GM21619 (cell line): ENCODE measurements around the gene MUL1.
A peak's percentile ranks its signal among the peaks of the same experiment; 100 is the strongest.
"Not testable (repeated sequence)": the region's sequence is repeated elsewhere in the genome, so short reads cannot be mapped to it uniquely, and the experiment has no call there.

Experiments
- ATAC-seq: cut with Tn5 transposase; IDR thresholded peaks from one replicate; pipeline ENCODE4 v1.9.1; 2021; ENCODE audit not compliant: unreplicated experiment

The MUL1 gene

DNA sequence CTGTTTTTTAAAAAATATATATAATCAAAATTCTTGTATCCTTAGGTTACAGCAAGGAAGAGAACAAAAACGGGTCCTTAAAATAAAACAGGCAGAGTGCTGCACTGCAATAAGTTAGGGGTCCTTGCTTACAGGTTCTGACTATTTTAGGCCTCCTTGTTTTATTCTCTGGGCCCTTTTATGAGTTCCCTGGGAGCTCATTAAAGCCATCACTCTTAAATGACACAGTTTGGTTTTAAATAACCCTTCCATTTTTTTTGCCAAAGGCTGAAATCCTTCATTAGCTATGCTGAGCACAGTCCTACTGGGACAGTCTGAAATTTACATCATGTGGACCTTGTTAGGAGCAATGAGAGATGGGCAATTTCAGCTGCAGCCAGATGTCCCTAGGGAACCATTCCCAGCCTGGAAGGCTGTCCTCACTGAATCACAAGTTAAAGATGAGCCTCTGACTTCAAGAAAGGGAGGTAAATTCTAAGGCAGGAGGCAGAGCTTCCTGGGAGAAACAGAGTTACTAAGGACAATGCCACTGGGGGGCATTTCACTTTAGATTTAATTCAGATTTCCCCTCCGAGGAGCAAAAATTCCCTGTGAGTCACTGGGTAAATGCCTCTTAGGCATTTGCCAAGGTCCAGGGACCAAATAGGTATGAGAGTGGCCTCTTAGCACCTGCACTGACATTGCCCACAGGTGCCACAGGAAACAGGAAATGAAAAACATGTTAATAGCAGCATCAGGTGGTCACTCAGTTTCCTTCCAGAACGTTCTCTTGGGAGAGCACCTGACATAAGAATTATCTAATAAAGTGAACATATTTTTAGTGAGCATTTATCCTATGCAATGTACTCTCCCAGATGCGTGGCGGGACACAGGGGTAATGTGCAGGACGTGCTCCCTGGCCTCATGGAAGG, 3.8 kb upstream of the MUL1 start:
- ATAC-seq: no peak

DNA sequence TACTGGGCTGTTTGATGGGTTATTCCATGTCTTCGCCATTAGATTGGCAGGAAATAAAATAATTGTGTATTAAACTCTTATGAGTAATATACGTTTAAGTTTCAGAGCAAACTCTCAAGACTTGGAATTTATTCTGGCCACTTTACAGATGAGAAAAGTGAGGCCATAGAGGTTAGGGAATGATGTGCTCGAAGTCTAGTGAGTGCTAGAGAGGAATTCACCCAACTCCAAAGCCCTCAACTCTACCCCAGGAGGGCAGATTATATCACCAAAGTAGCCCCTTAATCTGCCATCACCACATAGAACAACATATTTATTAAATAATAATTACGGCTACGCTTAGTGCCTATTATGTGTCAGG, 440 bp upstream of the MUL1 start:
- ATAC-seq: no peak

DNA sequence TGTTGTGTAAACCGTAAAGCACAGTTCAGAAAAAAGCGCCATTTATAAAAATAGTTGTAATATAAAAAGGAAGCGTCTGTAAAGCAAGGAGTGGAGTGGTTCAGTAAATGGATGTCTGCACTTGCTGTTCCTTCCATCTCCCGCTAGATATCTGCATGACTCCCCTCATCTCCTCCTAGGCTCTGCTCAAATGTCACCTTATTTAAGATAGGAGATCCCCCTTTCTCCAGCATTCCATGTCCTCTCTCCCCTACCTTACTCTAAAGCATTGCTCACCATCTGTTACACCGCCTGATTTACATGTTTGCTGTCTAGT, 745 bp downstream of the MUL1 start:
- ATAC-seq: peak; percentile 4

DNA sequence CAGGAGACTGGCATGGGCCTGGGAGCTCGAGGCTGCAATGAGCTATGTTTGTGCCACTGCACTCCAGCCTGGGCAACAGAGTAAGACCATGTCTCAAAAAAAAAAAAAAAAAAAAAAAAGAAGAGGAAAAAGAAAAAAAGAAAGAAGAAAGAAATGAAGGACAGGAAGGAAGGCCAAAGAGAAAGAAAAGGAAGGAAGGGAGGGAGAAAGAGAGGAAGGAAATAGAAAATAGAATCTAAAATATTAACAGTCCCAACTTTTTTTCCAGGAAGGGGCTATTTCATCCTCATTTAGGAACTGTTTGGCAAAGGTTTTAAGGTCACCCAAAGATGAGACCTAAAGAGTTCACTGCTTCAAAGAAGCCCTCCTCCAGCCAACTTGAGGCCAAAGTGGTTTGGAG, 2.5 kb downstream of the MUL1 start:
- ATAC-seq: no peak

DNA sequence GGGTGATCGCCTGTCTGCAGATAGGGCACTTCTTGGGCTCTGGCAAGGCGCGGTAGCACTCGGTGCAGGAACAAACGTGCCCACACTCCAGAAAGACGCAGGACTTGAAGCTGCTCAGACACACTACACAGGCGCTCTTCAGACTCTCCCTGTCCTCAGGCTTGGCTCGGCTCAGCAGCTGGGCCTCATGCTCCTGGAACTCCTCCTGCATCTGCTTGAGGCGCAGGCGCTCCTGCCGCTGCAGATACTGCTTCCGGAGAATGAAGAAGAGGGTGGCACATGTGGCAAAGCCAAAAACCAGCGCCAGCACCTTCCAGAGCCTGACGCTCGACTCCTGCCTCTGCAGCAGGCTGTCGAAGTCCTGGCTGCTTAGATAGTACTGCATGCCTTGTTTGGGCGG, 7.2 kb downstream of the MUL1 start:
- no peak for ATAC-seq

DNA sequence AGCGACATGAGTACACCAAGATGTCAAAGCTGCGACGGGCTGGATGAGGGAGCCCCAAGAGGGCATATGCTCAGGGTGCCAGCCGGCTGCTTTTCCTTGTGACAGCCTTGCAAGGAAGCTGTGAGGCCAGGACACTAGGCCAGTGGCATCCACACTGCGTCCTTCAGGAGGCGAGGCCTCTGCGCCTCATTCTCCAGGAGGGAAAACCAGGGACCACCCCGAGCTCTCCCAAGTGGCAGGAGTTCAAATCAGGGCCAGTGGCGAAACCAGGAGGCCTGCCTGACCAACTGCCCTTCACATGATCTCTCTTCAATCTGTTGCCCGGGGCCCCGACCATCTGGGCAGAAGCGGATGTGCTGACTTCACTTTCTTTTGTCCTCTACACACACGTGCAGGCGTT, 8.2 kb downstream of the MUL1 start:
- no peak for ATAC-seq

DNA sequence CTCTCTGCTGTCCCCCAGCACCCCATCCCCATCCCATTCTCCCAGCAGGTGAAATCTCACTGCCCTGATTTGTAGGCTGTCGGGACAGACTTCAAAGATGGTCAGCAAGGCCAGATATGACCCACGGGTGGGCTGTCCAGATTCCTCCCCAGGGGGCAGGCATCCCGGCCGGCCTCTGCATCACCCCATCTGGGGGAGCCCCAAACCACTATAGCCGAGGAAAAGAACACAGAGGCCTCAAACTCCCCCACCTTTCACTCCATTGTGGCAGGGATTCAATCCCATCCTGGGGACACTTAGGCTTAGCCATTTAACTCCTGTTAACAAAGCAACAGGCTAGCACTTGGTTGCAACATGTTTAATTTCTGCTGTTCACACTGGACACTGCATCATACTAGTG, 8.8 kb downstream of the MUL1 start:
- no peak for ATAC-seq

DNA sequence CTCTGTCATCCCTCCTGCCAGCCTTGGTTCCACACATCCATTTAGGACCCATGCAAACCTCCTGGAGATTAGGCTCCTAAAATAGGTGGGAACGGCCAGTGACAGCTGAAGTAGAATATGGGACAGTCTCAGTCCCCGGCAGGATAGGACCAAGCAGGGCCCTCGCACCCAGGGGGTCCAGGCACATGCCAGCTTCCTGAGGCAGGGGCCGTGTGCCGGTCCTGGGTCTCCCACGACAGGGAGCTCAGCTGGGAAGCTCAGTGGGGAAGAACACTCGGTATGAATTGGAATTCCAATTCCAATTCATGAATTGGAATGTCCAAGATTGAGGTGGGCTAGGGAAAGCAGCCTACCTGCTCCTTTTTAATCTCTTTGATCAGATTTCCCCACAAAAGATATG, 9.8 kb downstream of the MUL1 start:
- ATAC-seq: no peak

DNA sequence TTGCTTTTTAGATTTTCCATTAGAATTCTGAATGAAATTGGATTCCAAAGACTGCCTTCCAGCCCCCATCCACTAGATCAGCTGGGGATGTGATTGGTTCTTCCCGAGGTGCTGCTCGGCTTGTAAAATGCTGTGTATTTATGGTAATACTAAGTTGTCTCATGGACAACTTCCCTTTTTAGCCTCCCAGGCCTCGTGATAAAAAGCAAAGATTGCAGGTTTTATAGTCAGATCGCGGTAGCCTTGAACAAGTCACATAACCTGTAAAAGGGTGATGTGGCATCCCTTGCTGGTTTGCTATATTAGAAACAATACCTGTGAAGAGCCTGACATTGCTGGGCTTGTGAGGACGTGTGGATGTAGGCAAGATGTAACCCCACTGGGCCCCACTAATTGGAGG, 10.4 kb downstream of the MUL1 start:
- ATAC-seq: no peak

DNA sequence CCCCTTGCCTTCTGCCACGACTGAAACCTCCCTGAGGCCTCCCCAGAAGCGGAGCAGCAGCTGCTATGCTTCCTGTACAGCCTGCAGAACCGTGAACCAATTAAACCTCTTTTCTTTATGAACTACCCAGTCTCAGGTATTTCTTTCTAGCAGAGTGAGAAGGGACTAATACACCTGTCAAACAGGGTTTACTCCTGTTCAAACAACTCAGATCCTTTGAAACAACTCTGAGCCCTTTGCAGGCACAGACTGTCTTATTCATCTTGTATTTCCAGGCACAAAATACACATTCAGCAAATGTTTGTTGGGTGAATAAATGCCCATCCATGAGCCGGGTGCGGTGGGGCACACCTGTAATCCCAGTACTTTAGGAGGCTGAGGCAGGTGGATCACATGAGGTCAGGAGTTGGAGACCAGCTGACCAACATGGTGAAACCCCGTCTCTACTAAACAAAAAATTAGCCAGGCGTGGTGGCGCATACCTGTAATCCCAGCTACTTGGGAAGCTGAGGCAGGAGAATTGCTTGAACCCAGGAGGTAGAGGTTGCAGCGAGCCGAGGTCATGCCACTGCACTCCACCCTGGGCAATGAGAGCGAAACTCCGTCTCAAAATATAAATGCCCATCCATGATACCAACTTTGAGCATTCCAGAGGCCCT, 11.1 kb downstream of the MUL1 start:
- not testable (repeated sequence) for ATAC-seq

DNA sequence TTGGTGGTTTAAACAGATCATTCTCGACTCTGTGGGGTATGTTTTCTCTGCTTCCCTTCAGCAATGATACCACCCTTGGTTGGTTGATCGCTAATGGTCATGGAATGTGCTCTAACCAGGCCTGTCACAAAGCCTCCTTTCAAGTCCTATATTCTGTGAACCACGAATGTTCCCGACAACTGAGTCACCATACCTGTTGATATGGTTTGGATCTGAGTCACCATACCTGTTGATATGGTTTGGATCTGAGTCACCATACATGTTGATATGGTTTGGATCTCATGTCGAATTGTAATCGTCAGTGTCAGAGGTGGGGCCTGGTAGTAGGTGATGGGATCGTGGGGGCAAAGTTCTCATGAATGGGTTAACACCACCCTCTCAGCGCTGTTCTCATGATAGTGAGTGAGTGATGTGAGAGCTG, 11.7 kb downstream of the MUL1 start:
- no peak for ATAC-seq

DNA sequence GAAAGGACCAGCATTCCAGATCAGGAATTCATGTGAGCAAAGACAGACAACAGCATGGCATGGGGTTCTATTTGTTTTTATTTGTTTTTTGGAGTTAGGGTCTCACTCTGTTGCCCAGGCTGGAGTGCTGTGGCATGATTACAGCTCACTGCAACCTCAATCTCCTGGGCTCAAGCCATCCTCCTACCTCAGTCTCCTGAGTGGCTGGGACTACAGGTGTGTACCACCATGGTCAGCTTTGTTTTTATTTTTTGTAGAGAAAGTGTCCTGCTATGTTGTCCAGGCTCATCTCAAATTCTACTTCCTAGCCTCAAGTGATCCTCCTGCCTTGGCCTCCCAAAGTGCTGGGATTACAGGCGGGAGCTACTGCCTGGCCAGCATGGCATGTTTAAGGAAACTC, 12.3 kb downstream of the MUL1 start:
- no peak for ATAC-seq

DNA sequence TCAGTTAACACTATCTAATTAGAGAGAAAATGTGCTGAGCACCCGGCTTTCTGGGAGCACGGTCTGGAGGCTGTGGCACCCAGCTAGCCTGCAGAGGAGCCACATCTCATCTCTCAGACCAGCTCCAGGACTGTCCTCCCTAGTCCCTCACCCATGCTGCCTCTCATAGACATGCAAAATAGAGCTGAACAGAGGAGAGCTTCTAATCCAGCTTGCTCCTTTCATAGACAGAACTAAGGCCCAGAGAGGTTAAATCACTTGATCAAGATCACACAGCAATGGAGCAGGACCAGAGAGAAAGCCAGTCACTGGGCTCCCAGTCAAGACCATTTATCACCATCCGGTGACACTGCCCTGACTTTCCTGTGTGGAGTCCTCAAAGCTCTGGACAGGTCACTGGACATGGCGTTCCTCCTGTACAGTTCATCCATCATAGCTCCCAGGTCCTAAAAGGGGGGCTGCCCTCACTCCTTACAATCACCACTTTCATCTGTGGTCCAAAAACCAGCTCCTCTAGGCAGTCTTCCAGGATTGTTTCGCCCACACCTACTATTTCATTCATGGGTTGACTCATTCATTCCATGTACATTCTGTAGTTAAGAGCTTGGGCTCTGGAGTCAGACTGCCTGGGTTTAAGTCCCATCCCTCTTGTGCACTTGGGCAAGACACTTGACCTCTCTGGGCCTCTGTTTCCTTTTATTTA, 13.2 kb downstream of the MUL1 start:
- no peak for ATAC-seq

DNA sequence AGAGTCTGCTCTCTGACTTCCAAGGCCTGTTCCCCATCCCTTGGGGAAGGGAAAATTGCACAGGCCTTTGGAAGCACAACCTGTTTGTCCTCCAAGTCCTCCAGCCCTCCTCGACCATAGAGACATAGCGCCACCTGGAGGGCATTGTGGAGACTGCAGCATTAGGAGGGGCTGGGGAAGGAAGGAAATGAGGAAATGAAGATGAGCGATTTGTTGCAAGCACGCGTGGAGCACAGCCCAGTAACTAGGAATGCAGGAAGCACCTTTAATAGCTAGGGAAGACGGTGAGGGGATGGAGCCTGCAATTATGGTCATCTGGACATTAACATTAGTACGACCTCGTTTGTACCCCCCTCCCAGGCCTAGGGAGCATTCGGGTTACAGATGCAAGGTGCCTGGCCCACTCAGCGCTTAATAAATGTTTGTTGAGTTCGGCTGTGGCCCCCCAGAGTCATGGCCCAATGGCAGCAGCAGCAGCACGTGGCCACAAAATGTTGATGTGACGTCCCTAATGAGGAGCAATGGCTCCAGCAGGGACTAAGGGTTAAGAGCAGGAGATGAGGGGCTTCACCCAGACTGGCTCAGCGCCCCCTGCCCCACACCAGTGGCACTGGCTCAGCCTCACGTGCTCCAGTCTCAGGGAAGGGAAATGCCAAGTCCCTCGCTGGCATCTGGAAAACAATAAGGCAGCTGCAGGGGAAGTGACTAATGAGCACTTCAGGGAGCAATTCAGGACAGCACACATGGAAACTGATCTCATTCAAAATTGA, 13.9 kb downstream of the MUL1 start:
- no peak for ATAC-seq

DNA sequence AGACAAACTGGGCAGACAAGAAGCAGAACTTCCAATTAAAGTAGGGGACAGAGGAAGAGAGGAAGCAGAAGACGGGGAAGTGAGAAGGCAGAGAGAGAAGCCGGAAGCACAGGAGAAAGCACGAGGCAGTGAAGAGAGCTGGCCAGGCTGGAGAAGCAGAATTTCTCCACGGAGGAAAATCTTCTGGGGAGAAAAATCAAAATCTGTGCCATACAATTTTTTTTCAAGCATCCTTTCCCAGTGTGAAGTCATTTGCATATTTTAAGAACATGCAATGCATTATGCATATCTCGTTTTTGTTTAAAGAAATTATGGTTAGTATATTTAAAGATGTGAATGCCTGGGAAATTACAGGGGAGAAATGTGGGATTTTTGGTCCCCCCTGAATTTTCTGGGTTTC, 14.6 kb downstream of the MUL1 start:
- ATAC-seq: no peak

DNA sequence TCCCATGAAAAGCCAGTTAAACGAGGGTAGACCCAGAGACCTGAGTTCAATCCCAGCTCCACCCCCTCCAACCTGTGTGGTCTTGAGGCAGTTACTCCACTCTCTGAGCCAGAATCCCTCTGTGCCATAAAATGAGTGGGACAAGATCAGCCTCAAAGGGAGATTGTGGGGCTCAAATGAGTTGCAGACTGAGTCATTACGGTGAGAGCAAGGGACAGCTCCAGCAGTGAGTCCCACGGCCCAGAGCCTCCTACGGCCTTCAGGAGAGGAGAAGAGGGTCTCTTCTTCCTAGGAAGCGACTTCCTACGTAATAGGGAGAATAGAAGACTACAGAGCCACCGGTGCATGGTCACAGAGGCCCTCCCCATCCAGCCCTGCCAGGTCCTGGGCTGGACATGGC, 15.2 kb downstream of the MUL1 start:
- no peak for ATAC-seq

DNA sequence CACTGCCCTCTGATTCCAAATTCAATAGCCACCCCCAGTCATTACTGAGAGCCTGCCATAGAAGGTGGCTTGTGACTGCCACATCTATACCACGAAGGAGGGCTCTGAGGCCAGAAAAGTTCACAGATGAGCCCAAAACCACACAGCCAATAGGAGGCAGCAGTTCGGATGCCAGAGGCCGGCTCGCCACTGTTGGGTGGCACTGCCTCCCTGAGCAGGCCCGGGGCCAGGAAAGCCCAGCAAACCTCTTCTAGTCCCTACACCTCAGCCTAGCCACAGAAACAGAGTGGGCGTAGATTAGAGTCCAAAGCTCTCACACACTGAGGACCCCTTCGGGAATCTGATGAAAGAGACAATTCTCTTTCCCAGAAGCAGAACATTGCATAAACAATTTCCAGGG, 16.1 kb downstream of the MUL1 start:
- no peak for ATAC-seq

DNA sequence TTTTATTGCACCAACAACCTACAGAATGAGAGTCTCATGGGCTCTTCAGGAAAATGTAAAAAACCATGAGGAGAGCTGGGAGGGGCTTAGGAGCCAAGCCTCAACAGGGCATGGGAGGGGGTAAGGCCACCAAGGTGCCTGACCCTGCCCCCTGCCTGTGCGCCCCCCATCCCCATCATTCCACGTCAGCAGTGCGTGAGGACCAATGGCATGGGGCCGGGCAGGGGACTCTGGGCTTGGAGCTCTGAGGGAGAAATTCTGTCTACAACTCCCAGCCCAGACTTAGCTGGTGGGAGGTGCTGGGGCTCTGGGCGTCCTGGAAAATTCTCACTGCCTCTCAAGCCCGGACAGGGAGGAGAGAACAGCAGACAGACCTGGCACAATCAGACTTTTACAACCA, 16.8 kb downstream of the MUL1 start:
- no peak for ATAC-seq

DNA sequence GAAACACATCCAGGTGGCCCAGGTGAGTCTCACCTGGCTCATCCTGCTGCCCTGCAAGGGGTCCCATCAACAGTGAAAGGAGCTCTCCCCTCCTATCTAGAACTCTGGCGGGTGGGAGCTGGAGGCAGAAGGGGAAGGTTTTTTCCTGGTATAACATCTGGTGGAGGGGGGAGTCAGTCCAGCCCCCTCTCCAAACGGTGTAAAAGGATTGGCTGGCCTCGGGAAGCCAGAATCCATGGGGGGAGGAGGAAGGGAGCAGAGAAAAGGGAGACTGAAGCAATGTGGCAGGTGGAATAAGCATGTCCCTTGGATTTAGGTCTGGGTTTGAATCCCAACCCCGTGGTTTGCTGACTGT, 20.7 kb downstream of the MUL1 start:
- ATAC-seq: no peak

DNA sequence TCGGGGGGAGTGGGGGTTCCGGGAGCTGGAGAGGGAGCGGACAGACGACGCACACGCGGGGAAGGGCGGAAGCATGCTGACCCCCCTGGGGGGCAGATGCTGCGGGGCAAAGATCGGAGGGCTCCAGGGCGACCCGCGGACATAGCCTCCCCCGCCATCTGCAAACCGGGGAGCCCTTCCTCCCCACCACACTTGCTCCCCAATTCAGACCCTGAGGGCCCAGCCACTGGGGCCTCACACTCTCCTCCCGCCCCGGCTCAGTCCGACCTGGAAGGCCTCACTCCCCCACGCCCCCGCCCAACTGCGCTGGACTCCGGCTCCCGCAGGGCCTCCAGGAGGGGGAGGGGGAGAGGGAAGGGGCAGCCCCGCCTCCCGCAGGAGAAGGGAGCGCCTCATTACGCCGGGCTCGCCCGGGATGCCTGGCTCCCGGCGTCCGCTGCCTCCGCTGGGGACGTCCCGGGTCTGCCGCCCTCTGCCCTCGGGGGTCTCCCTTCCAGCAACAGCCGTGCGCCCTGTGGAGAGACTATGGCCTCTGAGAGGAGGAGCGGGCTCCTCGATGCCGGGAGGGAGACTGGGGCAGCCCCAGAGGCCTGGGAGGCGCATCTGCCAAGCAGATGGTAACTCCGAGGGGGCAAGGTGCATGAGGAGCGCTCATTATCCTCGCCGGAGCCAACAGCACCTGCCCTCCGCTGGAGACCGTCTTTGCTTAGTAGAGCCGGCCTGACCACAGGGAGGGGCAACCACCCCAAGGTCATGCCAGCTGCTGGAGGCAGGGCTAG, 21.3 kb downstream of the MUL1 start:
- ATAC-seq: no peak
